HAP-1 (cell line): ENCODE data around the gene ERGIC3.

ENCODE experiments used
- DNase-seq, 2 experiments: peaks; one replicate each; pipeline ENCODE4 v3.0.0-alpha.2; 2016 to 2020; ENCODE audit warnings: low spot score in 2 of 2
- H3K27me3 ChIP-seq: fragments of 250-450 bp; sonication (Bioruptor Pico); 2 replicates; pipeline ENCODE4 v1.5.1; 2020; ENCODE audit warnings: low read depth, mild to moderate bottlenecking, moderate library complexity
- H3K36me3 ChIP-seq: fragments of 250-450 bp; sonication (Bioruptor Pico); replicated peaks from 2 replicates; pipeline ENCODE4 v1.5.1; 2020; ENCODE audit warnings: mild to moderate bottlenecking
- H3K4me1 ChIP-seq: fragments of 250-450 bp; sonication (Bioruptor Pico); 2 replicates; pipeline ENCODE4 v1.5.1; 2020; ENCODE audit warnings: mild to moderate bottlenecking
- H3K4me3 ChIP-seq: fragments of 250-450 bp; sonication (Bioruptor Pico); 2 replicates; pipeline ENCODE4 v1.5.1; 2020; ENCODE audit warnings: mild to moderate bottlenecking, moderate library complexity
- H3K9me3 ChIP-seq: fragments of 250-450 bp; sonication (Bioruptor Pico); 2 replicates; pipeline ENCODE4 v1.5.1; 2020; ENCODE audit warnings: mild to moderate bottlenecking, moderate library complexity
- in situ Hi-C: fragments of 300-500 bp; cut with MboI; formaldehyde crosslinking; loops from 3 replicates; pipeline ENCODE4 v1.14.3; 2020; ENCODE audit warnings: low sequenced_read_pairs, inconsistent platforms, mixed read lengths

ERGIC3 gene

DNA sequence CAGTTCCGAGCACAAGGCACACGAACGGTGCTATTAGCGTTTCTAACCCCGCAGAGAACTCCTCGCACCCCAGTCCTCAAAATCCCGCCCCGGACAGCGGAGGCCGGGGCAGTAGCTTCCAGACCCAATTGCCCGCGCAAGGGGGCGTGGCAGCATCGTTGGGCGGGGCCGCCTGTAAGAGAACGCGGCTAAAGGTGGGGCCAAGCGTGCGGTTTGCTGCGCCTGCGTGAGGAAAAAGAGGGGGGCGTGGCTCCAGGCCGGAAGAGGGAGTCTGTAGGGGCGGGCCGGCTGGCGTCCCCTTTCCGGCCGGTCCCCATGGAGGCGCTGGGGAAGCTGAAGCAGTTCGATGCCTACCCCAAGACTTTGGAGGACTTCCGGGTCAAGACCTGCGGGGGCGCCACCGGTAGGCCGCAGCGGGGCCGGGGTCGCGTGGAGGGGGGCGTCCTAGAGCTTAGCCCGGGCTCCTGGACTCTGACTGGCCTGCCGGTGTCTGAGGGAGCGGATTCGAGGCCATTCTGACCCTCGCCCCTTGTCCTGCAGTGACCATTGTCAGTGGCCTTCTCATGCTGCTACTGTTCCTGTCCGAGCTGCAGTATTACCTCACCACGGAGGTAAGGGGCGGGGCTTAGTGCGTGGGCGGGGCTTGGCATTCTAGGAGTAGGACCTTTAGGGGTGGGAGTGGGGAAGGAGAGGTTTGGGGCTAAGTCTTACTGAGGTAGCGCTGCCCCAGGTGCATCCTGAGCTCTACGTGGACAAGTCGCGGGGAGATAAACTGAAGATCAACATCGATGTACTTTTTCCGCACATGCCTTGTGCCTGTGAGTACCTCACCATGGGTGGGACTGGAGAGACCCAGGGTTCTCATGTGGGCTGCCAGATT lies at the start of gene ERGIC3:
TSS of gene ERGIC3 (plus strand) at position 296 of the 880 bp plus-strand sequence. CDS start at position 316, 20 bp downstream.
- Histone ChIP-seq H3K9me3 (no peaks in the 10 kb centered on the region), H3K4me1 (peaks cover 9% of the 10 kb centered on the region), H3K36me3 (peaks cover 14% of the 10 kb centered on the region), H3K27me3 (no peaks in the 10 kb centered on the region), H3K4me3 (peak within 1 kb of the TSS; percentile 82)
- peak; percentile 98 to 99 for DNase-seq
- in situ Hi-C loops = no loop called here

DNA sequence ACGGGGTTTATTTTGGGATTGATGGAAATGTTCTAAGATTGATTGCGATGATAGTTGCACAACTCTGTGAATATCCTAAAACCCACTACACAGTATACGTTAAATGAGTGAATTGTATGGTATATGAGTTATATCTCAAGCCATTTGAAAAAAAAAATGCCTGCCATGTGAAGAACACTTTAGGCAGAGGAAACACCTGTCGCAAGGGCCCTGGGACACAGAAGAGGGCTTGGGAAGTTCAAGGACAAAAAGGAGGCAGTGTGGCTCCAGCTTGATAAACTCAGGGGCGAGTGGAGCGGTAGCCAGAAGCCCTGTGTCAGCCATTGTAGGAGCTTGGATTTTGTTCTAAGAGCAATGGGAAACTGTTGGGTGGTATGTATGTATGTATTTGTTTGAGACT lies 49.5 kb upstream of the ERGIC3 start:
- in situ Hi-C loops = no loop called here
- Histone ChIP-seq H3K27me3 (no peaks in the 10 kb centered on the region), H3K4me1 (no peaks in the 10 kb centered on the region), H3K9me3 (no peaks in the 10 kb centered on the region), H3K4me3 (no peak overlapping the region), H3K36me3 (peaks cover 66% of the 10 kb centered on the region)
- DNase-seq = no peak

DNA sequence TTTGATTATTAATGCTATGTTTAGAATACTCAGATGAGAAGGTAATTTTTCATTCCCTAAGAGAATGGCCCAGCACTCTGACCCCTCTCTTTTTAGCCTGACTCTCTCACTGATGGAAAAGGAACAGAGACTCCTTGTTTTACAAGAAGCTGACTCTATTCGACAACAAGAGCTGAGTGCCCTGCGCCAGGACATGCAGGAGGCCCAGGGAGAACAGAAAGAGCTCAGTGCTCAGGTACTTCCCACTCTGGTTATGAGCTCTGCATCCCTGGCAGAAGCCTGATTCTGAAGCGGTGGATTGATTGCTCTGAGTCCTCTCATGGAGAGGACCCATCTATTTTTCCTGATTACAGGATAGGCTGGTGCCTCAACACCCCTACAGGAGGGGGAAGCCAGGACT lies 45.4 kb upstream of the ERGIC3 start:
- Histone ChIP-seq H3K4me1 (no peaks in the 10 kb centered on the region), H3K27me3 (no peaks in the 10 kb centered on the region), H3K4me3 (no peak overlapping the region), H3K36me3 (peaks cover 77% of the 10 kb centered on the region), H3K9me3 (no peaks in the 10 kb centered on the region)
- in situ Hi-C loops = no loop called here
- no peak for DNase-seq

DNA sequence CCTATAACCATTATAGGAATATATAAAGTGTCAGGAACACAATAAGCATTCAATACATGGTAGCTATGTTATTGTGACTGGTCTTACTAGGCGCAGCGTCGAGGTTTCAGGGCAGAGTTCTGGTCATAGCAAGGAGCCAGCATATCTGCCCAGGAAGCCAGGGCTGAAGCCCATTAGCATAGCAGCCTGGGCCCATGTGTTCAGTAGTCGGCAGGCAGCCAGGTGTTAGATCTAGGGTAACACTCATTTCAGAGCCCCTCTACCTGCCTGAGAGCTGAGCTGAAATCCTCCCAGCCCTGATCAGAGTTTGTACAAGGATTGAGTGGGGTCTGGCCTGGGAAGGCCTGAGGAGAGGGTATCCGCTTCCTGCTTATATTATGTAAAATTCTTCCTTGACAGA lies 44.6 kb upstream of the ERGIC3 start:
- DNase-seq = no peak
- Histone ChIP-seq H3K27me3 (no peaks in the 10 kb centered on the region), H3K4me1 (no peaks in the 10 kb centered on the region), H3K4me3 (no peak overlapping the region), H3K9me3 (no peaks in the 10 kb centered on the region), H3K36me3 (peaks cover 85% of the 10 kb centered on the region)
- in situ Hi-C loops = no loop called here

DNA sequence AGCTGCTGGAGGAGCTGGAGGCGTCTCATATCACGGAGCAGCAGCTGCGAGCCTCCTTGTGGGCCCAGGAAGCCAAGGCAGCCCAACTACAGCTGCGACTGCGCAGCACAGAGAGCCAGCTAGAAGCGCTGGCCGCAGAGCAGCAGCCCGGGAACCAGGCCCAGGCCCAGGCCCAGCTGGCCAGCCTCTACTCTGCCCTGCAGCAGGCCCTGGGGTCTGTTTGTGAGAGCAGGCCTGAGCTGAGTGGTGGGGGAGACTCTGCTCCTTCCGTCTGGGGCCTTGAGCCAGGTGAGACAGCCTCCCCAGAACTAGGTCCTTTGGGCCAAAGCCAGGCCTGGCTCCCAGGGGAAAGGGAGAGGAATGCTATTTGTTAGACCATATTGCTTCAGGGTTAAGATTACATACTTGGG lies 44.1 kb upstream of the ERGIC3 start:
- Histone ChIP-seq H3K9me3 (no peaks in the 10 kb centered on the region), H3K36me3 (peaks cover 85% of the 10 kb centered on the region), H3K27me3 (no peaks in the 10 kb centered on the region), H3K4me1 (no peaks in the 10 kb centered on the region), H3K4me3 (no peak overlapping the region)
- DNase-seq = no peak
- in situ Hi-C loops = no loop called here

DNA sequence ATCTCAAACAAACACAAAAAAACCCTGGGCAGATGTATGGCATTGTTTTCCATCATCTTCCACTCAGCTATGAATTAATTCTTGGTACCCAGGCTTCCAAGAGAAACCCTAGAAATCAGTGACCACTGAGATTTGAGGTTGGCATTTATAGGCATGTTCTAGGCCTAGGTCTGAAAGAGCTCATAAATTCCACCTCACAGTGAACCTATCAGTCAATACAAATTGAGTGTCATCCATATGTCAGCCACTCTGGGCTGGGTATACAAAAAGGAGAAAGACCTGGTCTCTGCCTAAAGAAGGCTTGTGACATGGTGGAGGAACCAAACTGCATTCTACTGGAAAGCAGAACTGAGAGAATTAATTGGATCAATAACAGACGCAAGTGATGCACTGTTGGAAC lies 42.6 kb upstream of the ERGIC3 start:
- Histone ChIP-seq H3K9me3 (no peaks in the 10 kb centered on the region), H3K4me1 (no peaks in the 10 kb centered on the region), H3K27me3 (no peaks in the 10 kb centered on the region), H3K4me3 (no peak overlapping the region), H3K36me3 (peaks cover 89% of the 10 kb centered on the region)
- in situ Hi-C loops = no loop called here
- no peak for DNase-seq

DNA sequence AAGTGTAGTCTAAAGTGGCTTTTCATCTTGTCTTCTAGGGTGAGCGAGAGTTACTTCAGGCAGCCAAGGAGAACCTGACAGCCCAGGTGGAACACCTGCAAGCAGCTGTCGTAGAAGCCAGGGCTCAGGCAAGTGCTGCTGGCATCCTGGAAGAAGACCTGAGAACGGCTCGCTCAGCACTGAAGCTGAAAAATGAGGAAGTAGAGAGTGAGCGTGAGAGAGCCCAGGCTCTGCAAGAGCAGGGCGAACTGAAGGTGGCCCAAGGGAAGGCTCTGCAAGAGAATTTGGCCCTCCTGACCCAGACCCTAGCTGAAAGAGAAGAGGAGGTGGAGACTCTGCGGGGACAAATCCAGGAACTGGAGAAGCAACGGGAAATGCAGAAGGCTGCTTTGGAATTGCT lies 39.5 kb upstream of the ERGIC3 start:
- DNase-seq = no peak
- Histone ChIP-seq H3K4me3 (no peak overlapping the region), H3K4me1 (no peaks in the 10 kb centered on the region), H3K27me3 (no peaks in the 10 kb centered on the region), H3K9me3 (no peaks in the 10 kb centered on the region), H3K36me3 (peaks cover 69% of the 10 kb centered on the region)
- in situ Hi-C loops = no loop called here

DNA sequence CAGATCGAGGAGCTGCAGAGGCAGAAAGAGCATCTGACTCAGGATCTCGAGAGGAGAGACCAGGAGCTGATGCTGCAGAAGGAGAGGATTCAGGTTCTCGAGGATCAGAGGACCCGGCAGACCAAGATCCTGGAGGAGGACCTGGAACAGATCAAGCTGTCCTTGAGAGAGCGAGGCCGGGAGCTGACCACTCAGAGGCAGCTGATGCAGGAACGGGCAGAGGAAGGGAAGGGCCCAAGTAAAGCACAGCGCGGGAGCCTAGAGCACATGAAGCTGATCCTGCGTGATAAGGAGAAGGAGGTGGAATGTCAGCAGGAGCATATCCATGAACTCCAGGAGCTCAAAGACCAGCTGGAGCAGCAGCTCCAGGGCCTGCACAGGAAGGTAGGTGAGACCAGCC lies 38.6 kb upstream of the ERGIC3 start:
- Histone ChIP-seq H3K9me3 (no peaks in the 10 kb centered on the region), H3K4me1 (no peaks in the 10 kb centered on the region), H3K36me3 (peaks cover 64% of the 10 kb centered on the region), H3K4me3 (no peak overlapping the region), H3K27me3 (no peaks in the 10 kb centered on the region)
- in situ Hi-C loops = no loop called here
- no peak for DNase-seq

DNA sequence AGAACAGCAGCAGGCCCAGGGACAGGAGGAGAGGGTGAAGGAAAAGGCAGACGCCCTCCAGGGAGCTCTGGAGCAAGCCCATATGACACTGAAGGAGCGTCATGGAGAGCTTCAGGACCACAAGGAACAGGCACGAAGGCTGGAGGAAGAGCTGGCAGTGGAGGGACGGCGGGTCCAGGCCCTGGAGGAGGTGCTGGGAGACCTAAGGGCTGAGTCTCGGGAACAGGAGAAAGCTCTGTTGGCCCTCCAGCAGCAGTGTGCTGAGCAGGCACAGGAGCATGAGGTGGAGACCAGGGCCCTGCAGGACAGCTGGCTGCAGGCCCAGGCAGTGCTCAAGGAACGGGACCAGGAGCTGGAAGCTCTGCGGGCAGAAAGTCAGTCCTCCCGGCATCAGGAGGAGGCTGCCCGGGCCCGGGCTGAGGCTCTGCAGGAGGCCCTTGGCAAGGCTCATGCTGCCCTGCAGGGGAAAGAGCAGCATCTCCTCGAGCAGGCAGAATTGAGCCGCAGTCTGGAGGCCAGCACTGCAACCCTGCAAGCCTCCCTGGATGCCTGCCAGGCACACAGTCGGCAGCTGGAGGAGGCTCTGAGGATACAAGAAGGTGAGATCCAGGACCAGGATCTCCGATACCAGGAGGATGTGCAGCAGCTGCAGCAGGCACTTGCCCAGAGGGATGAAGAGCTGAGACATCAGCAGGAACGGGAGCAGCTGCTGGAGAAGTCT lies 37.9 kb upstream of the ERGIC3 start:
- Histone ChIP-seq H3K36me3 (peaks cover 64% of the 10 kb centered on the region), H3K27me3 (no peaks in the 10 kb centered on the region), H3K4me3 (no peak overlapping the region), H3K9me3 (no peaks in the 10 kb centered on the region), H3K4me1 (no peaks in the 10 kb centered on the region)
- in situ Hi-C loops = no loop called here
- no peak for DNase-seq

DNA sequence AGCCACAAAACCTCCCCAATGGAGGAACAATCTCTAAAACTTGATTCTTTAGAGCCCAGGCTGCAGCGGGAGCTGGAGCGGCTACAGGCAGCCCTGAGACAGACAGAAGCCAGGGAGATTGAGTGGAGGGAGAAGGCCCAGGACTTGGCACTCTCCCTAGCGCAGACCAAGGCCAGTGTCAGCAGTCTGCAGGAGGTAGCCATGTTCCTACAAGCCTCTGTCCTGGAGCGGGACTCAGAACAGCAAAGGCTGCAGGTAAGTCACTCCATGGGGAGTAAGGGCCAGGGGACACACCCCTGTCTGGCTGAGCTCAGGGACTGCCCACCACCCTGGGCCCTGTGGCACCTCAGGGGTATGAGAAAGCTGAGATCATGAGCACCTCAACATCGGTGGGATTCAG lies 37.1 kb upstream of the ERGIC3 start:
- H3K36me3 ChIP-seq = peaks cover 64% of the 10 kb centered on the region
- no peak overlapping the region for H3K4me3 ChIP-seq
- H3K9me3 ChIP-seq = no peaks in the 10 kb centered on the region
- in situ Hi-C loops = no loop called here
- no peaks in the 10 kb centered on the region for H3K4me1 ChIP-seq
- H3K27me3 ChIP-seq = no peaks in the 10 kb centered on the region
- DNase-seq = no peak

DNA sequence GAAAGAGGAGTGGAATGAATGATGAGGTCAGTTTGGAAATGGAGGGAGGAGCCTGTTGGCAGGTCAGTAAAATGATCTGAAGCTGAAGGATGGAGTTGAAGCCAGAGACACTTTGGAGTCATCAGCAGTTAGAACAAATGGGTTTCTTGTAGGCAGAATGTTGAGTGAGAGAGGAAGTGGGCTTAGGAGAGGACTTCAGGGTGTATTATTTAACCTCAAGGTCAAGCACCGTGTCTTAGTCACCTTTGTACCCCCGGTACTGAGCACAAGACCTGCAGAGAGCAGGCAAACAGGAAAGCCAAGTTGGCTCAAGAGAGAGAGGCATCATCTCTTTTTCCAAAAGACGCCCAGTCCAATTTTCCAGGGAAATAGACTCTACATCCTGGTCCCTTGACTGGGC lies 35.7 kb upstream of the ERGIC3 start:
- no peak for DNase-seq
- Histone ChIP-seq H3K4me3 (no peak overlapping the region), H3K4me1 (no peaks in the 10 kb centered on the region), H3K27me3 (no peaks in the 10 kb centered on the region), H3K36me3 (peaks cover 68% of the 10 kb centered on the region), H3K9me3 (no peaks in the 10 kb centered on the region)
- in situ Hi-C loops = no loop called here

DNA sequence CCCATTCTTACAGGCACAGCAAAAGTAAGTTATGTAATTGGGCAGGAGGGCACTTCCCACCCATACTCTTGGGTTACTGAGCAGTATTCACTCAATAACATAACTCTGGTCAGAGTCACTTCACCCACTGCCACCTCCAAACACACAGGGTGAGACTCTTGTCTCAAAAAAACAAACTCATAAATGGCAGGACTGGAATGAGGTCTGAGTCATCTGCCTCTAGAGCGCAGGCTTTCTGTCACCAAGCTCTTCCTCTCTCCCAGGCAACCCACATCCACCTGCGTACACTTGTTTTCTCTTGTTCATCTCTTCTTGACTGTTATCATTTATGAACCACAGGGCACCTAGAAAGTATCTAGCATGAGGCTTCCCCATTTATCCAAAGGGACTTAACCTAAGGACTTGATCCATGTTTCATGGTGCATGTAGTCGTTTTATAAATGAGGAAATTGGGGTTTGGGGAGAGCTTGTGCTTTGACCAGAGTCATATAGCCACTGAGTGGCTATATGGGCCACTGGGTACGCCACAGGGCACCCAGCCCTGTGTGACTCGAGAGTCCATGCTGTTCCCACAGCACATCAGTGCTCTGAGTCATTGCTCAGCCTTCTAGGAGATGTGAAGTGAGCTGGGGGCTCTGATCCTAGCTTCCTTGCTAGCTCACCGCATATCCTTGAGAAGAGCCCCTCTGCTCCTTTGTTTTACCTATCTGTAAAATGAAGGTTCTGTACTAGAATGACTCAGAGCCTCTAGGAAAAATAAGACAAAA lies 34.8 kb upstream of the ERGIC3 start:
- Histone ChIP-seq H3K4me3 (no peak overlapping the region), H3K9me3 (no peaks in the 10 kb centered on the region), H3K4me1 (no peaks in the 10 kb centered on the region), H3K27me3 (no peaks in the 10 kb centered on the region), H3K36me3 (peaks cover 72% of the 10 kb centered on the region)
- DNase-seq = no peak
- in situ Hi-C loops = no loop called here

DNA sequence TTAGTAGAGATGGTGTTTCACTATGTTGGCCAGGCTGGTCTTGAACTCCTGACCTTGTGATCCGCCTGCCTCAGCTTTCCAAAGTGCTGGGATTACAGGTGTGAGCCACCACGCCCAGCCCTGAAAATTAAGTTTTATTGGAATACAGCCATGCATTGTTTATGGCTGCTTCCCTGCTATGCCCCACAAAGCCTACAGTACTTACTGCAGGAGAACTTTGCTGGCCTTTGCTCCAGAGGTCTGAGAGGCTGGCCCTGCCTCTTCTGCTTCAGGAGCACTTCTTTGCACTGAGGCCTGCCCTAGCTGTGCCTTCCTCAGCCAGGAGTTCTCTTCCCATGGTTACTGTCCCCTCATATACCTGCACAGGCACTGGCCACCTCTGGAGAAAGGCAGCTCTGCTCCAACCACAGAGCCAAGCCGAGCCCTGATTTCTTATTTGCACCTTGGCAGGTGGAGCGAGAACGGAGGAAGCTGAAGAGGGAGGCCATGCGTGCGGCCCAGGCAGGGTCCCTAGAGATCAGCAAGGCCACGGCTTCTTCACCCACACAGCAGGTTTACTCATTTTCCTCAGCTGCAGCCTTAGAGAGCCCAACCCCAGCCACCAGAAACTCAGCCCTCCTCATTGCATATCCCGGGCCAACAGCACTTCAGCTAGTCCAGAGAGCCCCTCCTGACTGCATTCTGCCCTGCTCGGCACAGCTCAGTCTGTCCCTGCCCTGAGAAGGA lies 33.2 kb upstream of the ERGIC3 start:
- H3K4me1 ChIP-seq = no peaks in the 10 kb centered on the region
- no peaks in the 10 kb centered on the region for H3K9me3 ChIP-seq
- no peak overlapping the region for H3K4me3 ChIP-seq
- no peak for DNase-seq
- H3K27me3 ChIP-seq = no peaks in the 10 kb centered on the region
- in situ Hi-C loops = no loop called here
- peaks cover 68% of the 10 kb centered on the region for H3K36me3 ChIP-seq
